GM10248 (cell line): ENCODE data around the gene CD276.

Source experiments
- CTCF ChIA-PET: fragments of 300-600 bp; sonication (Branson Sonifier 250); formaldehyde crosslinking; extraction: SDS; loops from one replicate; lab custom pipeline; 2021; ENCODE audit warnings: antibody characterized with exemption; lab: Yijun Ruan, JAX
- POLR2A ChIA-PET: fragments of 350-650 bp; sonication (Branson Sonifier 250); formaldehyde crosslinking; extraction: SDS; loops from one replicate; lab custom pipeline; 2020; ENCODE audit warnings: antibody characterized with exemption; lab: Yijun Ruan, JAX
- DNase-seq: peaks from one replicate; pipeline ENCODE4 v3.0.0; 2012; ENCODE audit errors: extremely low spot score
- CTCF ChIP-seq: IDR thresholded peaks from 2 replicates; pipeline ENCODE4 v1.5.1; 2012; ENCODE audit warnings: mild to moderate bottlenecking, low read depth; ENCODE audit errors: extremely low read depth, missing control alignments, control extremely low read depth

The CD276 gene

DNA sequence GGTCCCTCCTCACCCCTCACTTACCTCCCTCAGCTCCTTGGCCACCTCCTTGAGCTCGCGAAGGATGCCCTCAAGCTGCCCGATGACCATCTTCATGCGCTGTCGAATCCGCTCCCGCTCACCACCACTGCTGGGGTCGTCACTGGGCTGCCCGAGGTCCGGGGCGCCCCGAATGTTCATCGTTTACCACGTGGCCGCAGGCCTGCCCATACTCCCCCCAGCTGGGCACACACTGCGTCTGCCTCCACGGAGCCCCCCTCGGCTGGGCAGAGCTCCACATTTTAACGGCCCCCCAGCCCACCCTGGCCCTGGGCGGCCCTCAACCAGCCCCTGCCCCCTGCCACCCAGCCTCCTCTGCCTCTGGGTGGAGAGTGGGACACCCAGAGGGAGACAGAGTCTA lies 66.8 kb downstream of the CD276 start:
- CTCF ChIA-PET: no interaction called here
- POLR2A ChIA-PET: no interaction called here
- DNase-seq: no peak
- no peak for TF ChIP-seq CTCF

GRCh38 chr15:73751511-73751898 lies 67.3 kb downstream of the CD276 start:
- TF ChIP-seq CTCF: no peak
- no peak for DNase-seq
- ChIA-PET POLR2A (no interaction called here), CTCF (no interaction called here)

DNA sequence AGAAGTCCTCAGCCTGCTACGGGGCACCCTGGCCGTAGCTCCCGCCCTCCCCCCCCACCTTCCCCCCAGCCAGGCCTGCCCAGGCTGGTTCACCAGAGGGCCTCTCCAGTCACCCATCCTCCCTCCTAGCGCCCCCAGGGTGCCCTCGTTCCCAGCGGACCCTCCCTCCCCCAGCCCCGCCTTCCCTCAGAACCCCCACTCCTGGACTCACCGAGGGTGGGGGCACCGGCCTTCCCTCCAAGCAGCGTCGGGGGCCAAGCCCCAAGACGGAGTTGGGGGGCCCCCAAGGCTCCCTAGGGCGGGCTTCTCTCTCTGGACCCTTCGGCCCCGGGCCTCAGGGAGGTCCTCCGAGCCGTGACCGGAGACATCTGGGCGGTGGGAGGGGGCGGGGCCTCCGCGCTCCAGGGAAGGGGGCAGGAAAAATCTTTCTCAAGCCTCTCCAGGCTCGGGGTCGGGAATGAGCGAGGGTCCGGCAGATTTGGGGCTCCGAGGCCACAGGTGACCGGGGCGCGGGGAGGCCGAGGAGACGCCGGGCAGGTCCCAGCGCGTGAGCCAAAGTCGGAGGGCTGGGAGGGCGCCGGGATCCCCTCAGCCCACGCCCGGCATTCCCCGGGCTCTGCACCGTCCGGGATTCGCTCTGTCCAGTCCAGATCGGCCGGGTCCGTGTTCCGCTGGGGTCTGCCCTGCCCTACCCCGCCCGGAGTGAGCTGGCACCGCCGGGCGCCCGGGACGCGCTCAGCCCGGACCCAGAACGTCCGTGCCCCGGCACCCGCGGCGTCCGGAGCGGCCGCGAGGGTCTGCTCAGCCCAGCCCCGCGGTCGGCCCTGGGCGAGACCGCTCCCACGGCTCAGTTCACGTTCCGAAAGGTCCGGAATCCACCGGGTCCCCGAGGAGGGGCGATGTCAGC lies 68.0 kb downstream of the CD276 start:
- ChIA-PET CTCF (no interaction called here), POLR2A (no interaction called here)
- no peak for DNase-seq
- TF ChIP-seq CTCF: no peak

DNA sequence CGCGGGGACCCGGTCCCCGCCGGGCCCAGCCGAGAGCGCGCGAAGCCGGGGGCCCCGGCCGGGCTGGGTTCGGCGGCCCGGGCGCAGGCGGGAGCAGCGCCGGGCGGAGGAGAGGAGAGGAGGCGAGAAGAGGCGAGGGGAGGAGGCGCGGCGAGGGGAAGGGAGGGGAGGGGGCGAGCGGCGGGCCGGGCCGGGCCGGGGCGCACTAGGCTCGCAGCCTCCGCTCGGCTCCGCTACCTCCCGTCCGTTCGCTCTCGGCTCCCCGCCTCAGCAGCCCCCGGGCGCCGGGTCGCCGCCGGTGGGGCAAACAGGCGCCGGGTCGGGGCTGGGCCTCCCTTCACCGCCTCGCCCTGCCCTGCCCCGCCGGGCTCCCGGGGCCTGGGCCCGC lies 68.6 kb downstream of the CD276 start:
- no peak for DNase-seq
- ChIA-PET CTCF (no interaction called here), POLR2A (no interaction called here)
- TF ChIP-seq CTCF: no peak

- DNase-seq: no peak
- CTCF ChIA-PET: interaction anchor here (1.2 kb wide), 1 partner anchor 117 kb away, joined by 3 read pairs; no protein-coding TSS in a partner anchor
- TF ChIP-seq CTCF: no peak
- POLR2A ChIA-PET: no interaction called here
Measured at GRCh38 chr15:73753250-73754130, 69.3 kb downstream of the CD276 start, which contains the start of gene INSYN1. Gene INSYN1 (minus strand): TSS chr15:73753351. CDS start chr15:73751130, 2,221 bp downstream.

DNA sequence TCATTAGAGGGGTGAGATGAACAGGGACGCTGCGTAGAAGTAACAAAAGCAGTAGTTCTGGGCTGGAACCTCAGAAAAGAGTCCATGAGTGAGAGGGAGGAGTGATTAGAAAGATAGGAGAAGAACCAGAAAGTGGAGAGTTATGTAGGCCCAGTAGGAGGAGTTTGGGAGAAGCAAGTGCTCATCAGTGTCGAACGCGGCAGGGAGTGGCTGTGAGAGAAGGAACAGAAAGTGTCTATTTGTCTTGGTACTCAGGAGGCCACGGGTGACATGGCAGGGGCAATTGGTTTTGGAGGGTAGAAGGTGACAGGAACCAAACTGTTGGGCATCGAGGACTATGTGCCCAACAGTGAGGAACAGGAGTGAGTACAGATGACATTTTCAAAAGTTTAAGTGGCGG lies 70.3 kb downstream of the CD276 start:
- DNase-seq: no peak
- CTCF ChIA-PET: interaction anchor here (1.2 kb wide), 1 partner anchor 118 kb away, joined by 3 read pairs; no protein-coding TSS in a partner anchor
- no peak for TF ChIP-seq CTCF
- POLR2A ChIA-PET: no interaction called here
